Astrocyte (in vitro differentiated cells and primary cell): ENCODE data around the gene EPB41L4B. TPM values are rescaled to one million over a fixed set of nuclear protein-coding genes. Genes with fewer than 3 reads are reported as not detected.
A peak's percentile ranks its signal among the peaks of the same experiment; 100 is the strongest.

Source experiments
- DNase-seq: peaks from one replicate; pipeline ENCODE4 v3.0.0-alpha.2; 2010; ENCODE audit warnings: low read depth
- FAIRE-seq: peaks from 2 replicates; lab custom pipeline; 2011; peaks lifted over from hg19 to GRCh38; lab: Jason Lieb, UNC
- H2AFZ ChIP-seq: 2 replicates; pipeline ENCODE4 v1.6.0; 2012; ENCODE audit warnings: low read depth, low read length, inconsistent platforms
- H3K27ac ChIP-seq: 2 replicates; pipeline ENCODE4 v1.5.1; 2011; ENCODE audit warnings: low read depth, low read length, inconsistent platforms
- H3K27me3 ChIP-seq: 2 replicates; pipeline ENCODE4 v1.6.0; 2011; ENCODE audit warnings: low read length, inconsistent platforms; ENCODE audit not compliant: insufficient read depth
- H3K36me3 ChIP-seq: 2 replicates; pipeline ENCODE4 v1.5.1; 2011; ENCODE audit warnings: low read length, inconsistent platforms; ENCODE audit not compliant: insufficient read depth
- H3K4me1 ChIP-seq: 2 replicates; pipeline ENCODE4 v1.5.1; 2011; ENCODE audit warnings: low read length, inconsistent platforms; ENCODE audit not compliant: insufficient read depth
- H3K4me2 ChIP-seq: 2 replicates; pipeline ENCODE4 v1.6.0; 2012; ENCODE audit warnings: low read length, inconsistent platforms
- H3K4me3 ChIP-seq: 2 replicates; pipeline ENCODE4 v1.5.1; 2011; ENCODE audit warnings: low read depth, mild to moderate bottlenecking, low read length, inconsistent platforms; ENCODE audit not compliant: insufficient read depth
- H3K79me2 ChIP-seq: 2 replicates; pipeline ENCODE4 v1.6.0; 2012; ENCODE audit warnings: mild to moderate bottlenecking, low read length, inconsistent platforms; ENCODE audit not compliant: insufficient read depth
- H3K9ac ChIP-seq: 2 replicates; pipeline ENCODE4 v1.6.0; 2012; ENCODE audit warnings: mild to moderate bottlenecking, low read length, inconsistent platforms
- H3K9me3 ChIP-seq: 2 replicates; pipeline ENCODE4 v1.5.1; 2012; ENCODE audit warnings: low read depth, mild to moderate bottlenecking, low read length, inconsistent platforms; ENCODE audit not compliant: insufficient read depth
- H4K20me1 ChIP-seq: 2 replicates; pipeline ENCODE4 v1.6.0; 2012; ENCODE audit warnings: low read length, inconsistent platforms; ENCODE audit not compliant: insufficient read depth
- H3K27ac Mint-ChIP-seq: one replicate; pipeline ENCODE4 v1.8.0; 2021; ENCODE audit warnings: mild to moderate bottlenecking, mixed read lengths; ENCODE audit not compliant: unreplicated experiment
- H3K27me3 Mint-ChIP-seq: one replicate; pipeline ENCODE4 v1.8.0; 2021; ENCODE audit warnings: low read depth, mixed read lengths; ENCODE audit not compliant: unreplicated experiment
- H3K36me3 Mint-ChIP-seq: one replicate; pipeline ENCODE4 v1.8.0; 2021; ENCODE audit warnings: low read depth, mixed read lengths; ENCODE audit not compliant: unreplicated experiment
- H3K4me1 Mint-ChIP-seq: one replicate; pipeline ENCODE4 v1.8.0; 2021; ENCODE audit warnings: low read depth, mixed read lengths; ENCODE audit not compliant: unreplicated experiment
- H3K4me3 Mint-ChIP-seq: one replicate; pipeline ENCODE4 v1.8.0; 2021; ENCODE audit warnings: mild to moderate bottlenecking, moderate library complexity, mixed read lengths; ENCODE audit not compliant: unreplicated experiment
- H3K9me3 Mint-ChIP-seq: one replicate; pipeline ENCODE4 v1.8.0; 2021; ENCODE audit warnings: mild to moderate bottlenecking, mixed read lengths; ENCODE audit not compliant: unreplicated experiment
- EZH2 ChIP-seq: IDR thresholded peaks from 2 replicates; pipeline ENCODE4 v1.6.1; 2012; ENCODE audit warnings: mild to moderate bottlenecking, low read length, inconsistent platforms; ENCODE audit not compliant: insufficient read depth
- total RNA-seq: library from RNA; stranded (reverse); gene quantifications from 2 replicates; pipeline ENCODE4 v1.2.1, GENCODE V29; 2021
- TF ChIP-seq, protein P1 (sequence below): IDR thresholded peaks from 2 replicates; pipeline ENCODE4 v1.5.1; 2011; ENCODE audit warnings: low read depth, mild to moderate bottlenecking, inconsistent platforms, low read length, moderate library complexity; ENCODE audit not compliant: insufficient read depth

EPB41L4B gene
- total RNA-seq, 1 donor from 2014 or later: 2.0 TPM

DNA sequence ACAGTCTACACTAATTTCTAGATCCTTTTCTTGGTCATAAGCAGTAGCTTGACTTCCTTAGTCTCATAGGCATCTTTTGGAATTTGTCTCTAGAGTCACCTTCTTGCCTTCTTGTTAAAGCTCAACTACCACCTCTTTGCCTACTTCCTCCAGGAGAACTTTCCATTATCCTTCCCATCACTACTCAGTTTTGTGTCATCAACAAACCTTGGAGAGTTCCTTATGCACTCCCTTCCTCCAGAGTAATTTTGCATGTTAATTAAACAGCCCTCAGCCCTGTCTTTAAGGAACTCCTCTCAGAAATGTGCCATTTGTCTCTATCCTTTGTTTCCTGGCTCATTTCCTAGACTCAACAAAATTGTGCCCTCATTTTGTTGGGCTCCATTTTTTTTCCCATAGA is 4.2 kb upstream of the EPB41L4B start:
- H3K9me3 Mint-ChIP-seq: peaks cover 3% of the 10 kb centered on the region
- peaks cover 19% of the 10 kb centered on the region for H3K27me3 Mint-ChIP-seq
- H3K4me3 Mint-ChIP-seq: no peak overlapping the region
- Histone ChIP-seq H3K4me1 (peaks cover 10% of the 10 kb centered on the region), H3K36me3 (no peaks in the 10 kb centered on the region), H3K27me3 (peaks cover 24% of the 10 kb centered on the region), H3K79me2 (no peaks in the 10 kb centered on the region), H3K9ac (no peak overlapping the region), H3K27ac (no peak overlapping the region), H3K4me3 (no peak overlapping the region), H4K20me1 (no peaks in the 10 kb centered on the region), H3K4me2 (no peak overlapping the region), H2AFZ (no peak overlapping the region), H3K9me3 (no peaks in the 10 kb centered on the region)
- no peaks in the 10 kb centered on the region for H3K36me3 Mint-ChIP-seq
- TF ChIP-seq EZH2: no peak
- TF ChIP-seq, protein P1, sequence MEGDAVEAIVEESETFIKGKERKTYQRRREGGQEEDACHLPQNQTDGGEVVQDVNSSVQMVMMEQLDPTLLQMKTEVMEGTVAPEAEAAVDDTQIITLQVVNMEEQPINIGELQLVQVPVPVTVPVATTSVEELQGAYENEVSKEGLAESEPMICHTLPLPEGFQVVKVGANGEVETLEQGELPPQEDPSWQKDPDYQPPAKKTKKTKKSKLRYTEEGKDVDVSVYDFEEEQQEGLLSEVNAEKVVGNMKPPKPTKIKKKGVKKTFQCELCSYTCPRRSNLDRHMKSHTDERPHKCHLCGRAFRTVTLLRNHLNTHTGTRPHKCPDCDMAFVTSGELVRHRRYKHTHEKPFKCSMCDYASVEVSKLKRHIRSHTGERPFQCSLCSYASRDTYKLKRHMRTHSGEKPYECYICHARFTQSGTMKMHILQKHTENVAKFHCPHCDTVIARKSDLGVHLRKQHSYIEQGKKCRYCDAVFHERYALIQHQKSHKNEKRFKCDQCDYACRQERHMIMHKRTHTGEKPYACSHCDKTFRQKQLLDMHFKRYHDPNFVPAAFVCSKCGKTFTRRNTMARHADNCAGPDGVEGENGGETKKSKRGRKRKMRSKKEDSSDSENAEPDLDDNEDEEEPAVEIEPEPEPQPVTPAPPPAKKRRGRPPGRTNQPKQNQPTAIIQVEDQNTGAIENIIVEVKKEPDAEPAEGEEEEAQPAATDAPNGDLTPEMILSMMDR: no peak
- H3K4me1 Mint-ChIP-seq: peaks cover 6% of the 10 kb centered on the region
- no peak for DNase-seq
- FAIRE-seq: no peak
- no peak overlapping the region for H3K27ac Mint-ChIP-seq

DNA sequence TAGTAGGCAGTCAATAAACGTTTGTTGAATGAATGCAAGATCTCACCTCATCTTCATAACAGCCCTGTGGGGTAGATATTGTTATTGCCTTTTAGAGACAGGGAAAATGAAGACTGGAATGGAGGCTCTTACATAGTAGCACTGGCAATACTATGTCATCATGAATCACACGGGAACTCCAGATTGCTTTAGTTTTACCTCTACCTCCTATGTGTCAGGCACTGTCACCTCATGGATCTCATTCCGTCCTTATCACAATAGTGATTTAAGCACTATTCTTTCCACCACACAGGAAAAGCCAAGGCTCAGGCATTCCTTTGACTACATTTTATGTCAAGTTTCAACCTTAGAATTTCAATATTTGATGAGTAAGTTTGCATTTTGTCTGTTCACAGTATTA is 2.9 kb upstream of the EPB41L4B start:
- no peak overlapping the region for H3K4me3 ChIP-seq
- Mint-ChIP-seq H3K27me3 (peaks cover 21% of the 10 kb centered on the region), H3K9me3 (peaks cover 3% of the 10 kb centered on the region), H3K4me1 (peaks cover 6% of the 10 kb centered on the region), H3K4me3 (no peak overlapping the region), H3K36me3 (no peaks in the 10 kb centered on the region), H3K27ac (no peak overlapping the region)
- H3K9ac ChIP-seq: no peak overlapping the region
- H3K36me3 ChIP-seq: no peaks in the 10 kb centered on the region
- no peak for DNase-seq
- no peaks in the 10 kb centered on the region for H3K9me3 ChIP-seq
- H3K4me2 ChIP-seq: no peak overlapping the region
- H2AFZ ChIP-seq: no peak overlapping the region
- H4K20me1 ChIP-seq: no peaks in the 10 kb centered on the region
- peaks cover 24% of the 10 kb centered on the region for H3K27me3 ChIP-seq
- TF ChIP-seq, protein P1: no peak
- TF ChIP-seq EZH2: no peak
- H3K4me1 ChIP-seq: peaks cover 7% of the 10 kb centered on the region
- H3K27ac ChIP-seq: no peak overlapping the region
- no peaks in the 10 kb centered on the region for H3K79me2 ChIP-seq
- no peak for FAIRE-seq

- H3K27ac ChIP-seq: no peak overlapping the region
- peaks cover 40% of the 10 kb centered on the region for H3K27me3 ChIP-seq
- no peak overlapping the region for H3K4me2 ChIP-seq
- Mint-ChIP-seq H3K27ac (peak overlapping the region; percentile 9), H3K36me3 (no peaks in the 10 kb centered on the region), H3K9me3 (peaks cover 3% of the 10 kb centered on the region), H3K27me3 (peaks cover 33% of the 10 kb centered on the region), H3K4me3 (peak overlapping the region; percentile 83), H3K4me1 (peaks cover 3% of the 10 kb centered on the region)
- no peaks in the 10 kb centered on the region for H3K36me3 ChIP-seq
- no peaks in the 10 kb centered on the region for H3K9me3 ChIP-seq
- no peak overlapping the region for H3K9ac ChIP-seq
- DNase-seq: no peak
- H3K79me2 ChIP-seq: no peaks in the 10 kb centered on the region
- TF ChIP-seq EZH2: no peak
- TF ChIP-seq, protein P1: no peak
- no peak overlapping the region for H2AFZ ChIP-seq
- no peak for FAIRE-seq
- no peak overlapping the region for H3K4me3 ChIP-seq
- H4K20me1 ChIP-seq: no peaks in the 10 kb centered on the region
- H3K4me1 ChIP-seq: no peaks in the 10 kb centered on the region
Observed at GRCh38 chr9:109321727-109322126, 868 bp upstream of the EPB41L4B start.
